NT2/D1 (cell line): ENCODE results near the gene ASCL4.

Source experiments
- DNase-seq: peaks from one replicate; pipeline ENCODE4 v3.0.0-alpha.2; 2011; ENCODE audit warnings: low read depth, low spot score
- H3K27me3 ChIP-seq: 2 replicates; pipeline ENCODE4 v1.6.0; 2011; ENCODE audit warnings: mild to moderate bottlenecking; ENCODE audit not compliant: insufficient read length, insufficient read depth
- H3K36me3 ChIP-seq: 2 replicates; pipeline ENCODE4 v1.6.1; 2011; ENCODE audit warnings: mild to moderate bottlenecking, low read length, mixed read lengths; ENCODE audit not compliant: insufficient read depth, insufficient read length
- H3K4me1 ChIP-seq: 2 replicates; pipeline ENCODE4 v1.5.1; 2011; ENCODE audit not compliant: insufficient read depth, insufficient read length
- H3K4me3 ChIP-seq: 2 replicates; pipeline ENCODE4 v1.5.1; 2011; ENCODE audit warnings: low read depth; ENCODE audit not compliant: insufficient read length
- H3K9ac ChIP-seq: 2 replicates; pipeline ENCODE4 v1.6.0; 2011; ENCODE audit warnings: low read depth; ENCODE audit not compliant: insufficient read length
- H3K9me3 ChIP-seq: 2 replicates; pipeline ENCODE4 v1.5.1; 2011; ENCODE audit warnings: mild to moderate bottlenecking, low read length; ENCODE audit not compliant: insufficient read depth
- SUZ12 ChIP-seq: IDR thresholded peaks from 2 replicates; pipeline ENCODE4 v1.6.1; 2011; ENCODE audit not compliant: insufficient read length, insufficient read depth; ENCODE audit errors: extremely low read depth
- YY1 ChIP-seq: IDR thresholded peaks from 2 replicates; pipeline ENCODE4 v1.6.1; 2011; ENCODE audit not compliant: insufficient read length, insufficient read depth
- ZNF274 ChIP-seq: IDR thresholded peaks from 2 replicates; pipeline ENCODE4 v1.6.1; 2011; ENCODE audit warnings: mild to moderate bottlenecking, low read depth, low read length

ASCL4 gene

GRCh38 chr12:107817250-107817649, 42.7 kb downstream of the ASCL4 start:
- no peak overlapping the region for H3K4me3 ChIP-seq
- no peaks in the 10 kb centered on the region for H3K4me1 ChIP-seq
- no peak for DNase-seq
- no peaks in the 10 kb centered on the region for H3K27me3 ChIP-seq
- no peaks in the 10 kb centered on the region for H3K36me3 ChIP-seq
- H3K9ac ChIP-seq: no peak overlapping the region
- TF ChIP-seq SUZ12: no peak
- TF ChIP-seq YY1: no peak
- TF ChIP-seq ZNF274: no peak
- H3K9me3 ChIP-seq: peaks cover 38% of the 10 kb centered on the region

GRCh38 chr12:107818984-107819383, 44.5 kb downstream of the ASCL4 start:
- Histone ChIP-seq H3K27me3 (no peaks in the 10 kb centered on the region), H3K4me3 (no peak overlapping the region), H3K4me1 (no peaks in the 10 kb centered on the region), H3K36me3 (no peaks in the 10 kb centered on the region), H3K9ac (no peak overlapping the region), H3K9me3 (peaks cover 38% of the 10 kb centered on the region)
- DNase-seq: no peak
- TF ChIP-seq YY1 (no peak), SUZ12 (no peak), ZNF274 (no peak)

- H3K4me3 ChIP-seq: no peak overlapping the region
These were observed 47.9 kb downstream of the ASCL4 start for GRCh38 chr12:107822356-107822755.

More at GRCh38 chr12:107822356-107822755, 47.9 kb downstream of the ASCL4 start:
- Histone ChIP-seq H3K4me1 (no peaks in the 10 kb centered on the region), H3K27me3 (no peaks in the 10 kb centered on the region), H3K36me3 (no peaks in the 10 kb centered on the region), H3K9ac (no peak overlapping the region), H3K9me3 (peaks cover 43% of the 10 kb centered on the region)
- TF ChIP-seq ZNF274 (no peak), YY1 (no peak), SUZ12 (no peak)
- DNase-seq: no peak
